ENCODE data around the gene KIAA0753. TPM values are rescaled to one million over a fixed set of nuclear protein-coding genes. Genes with fewer than 3 reads are reported as not detected.

The KIAA0753 gene
- total and polyA plus RNA-seq, 10 of the 15 experiments (the other 5 are each of a cell fraction or from before 2014, with no cell fraction given), result 2.2 to 15.2 (median 7.7) TPM

GRCh38 chr17:6681671-6682070 is 41.2 kb upstream of the KIAA0753 start:
- Histone ChIP-seq H3K4me2 (ENCODE audit: control insufficient read depth, insufficient read depth) (no peak overlapping the region), H3K27me3 (replicated peaks in 1 of 2; ENCODE audit: control insufficient read depth in 2 of 2, insufficient read depth in 2 of 2, low read length in 1 of 2) (peaks cover 0 to 2% of the 10 kb centered on the region in 2 experiments; a peak in 3 of 4 replicates), H3K36me3 (ENCODE audit: control insufficient read depth in 2 of 2, insufficient read depth in 2 of 2, low read length in 1 of 2) (no peaks in the 10 kb centered on the region), H3K4me1 (ENCODE audit: control insufficient read depth, insufficient read depth, low read length) (peaks cover 4% of the 10 kb centered on the region; the same call in 1 of the 2 replicates), H3K9me3 (replicated peaks; ENCODE audit: control insufficient read depth, insufficient read depth, low read length) (no peaks in the 10 kb centered on the region), H3K4me3 (no peak overlapping the region), H3K27ac (ENCODE audit: control insufficient read depth, insufficient read depth) (no peak overlapping the region), H3K9ac (ENCODE audit: control insufficient read depth, insufficient read depth, low read length) (no peak overlapping the region), H2AFZ (ENCODE audit: control insufficient read depth, low read depth, low read length) (no peak overlapping the region), H3K79me2 (ENCODE audit: control insufficient read depth, insufficient read depth, low read length) (no peaks in the 10 kb centered on the region), H4K20me1 (ENCODE audit: control insufficient read depth, insufficient read depth) (no peaks in the 10 kb centered on the region)
- FAIRE-seq (no peak), DNase-seq (ENCODE audit: low read depth, low spot score) (no peak), ATAC-seq (no peak)
- RAD21 ChIA-PET (ENCODE audit: unreplicated experiment), result no interaction called here
- POLR2A ChIA-PET, result no interaction called here
- SMC1A ChIA-PET (ENCODE audit: uncharacterized antibody, unreplicated experiment), result no interaction called here
- intact Hi-C loops (cut with micrococcal nuclease; ENCODE audit: unreplicated experiment), result no loop called here
- WGBS (ENCODE audit: insufficient coverage, insufficient replicate concordance, low lambda C conversion rate, missing lambda C conversion rate), result 5% methylated on average over 5 of the region's 5 CpGs
- in situ Hi-C loops (cut with MboI), result no loop called here
- TF ChIP-seq ZNF24 (IDR thresholded peaks at IDR 0.05) (no peak), HDAC6 (IDR thresholded peaks at IDR 0.05; ENCODE audit: unreplicated experiment) (no peak), ZNF274 (IDR thresholded peaks at IDR 0.05; ENCODE audit: insufficient read depth, insufficient read length) (no peak), BRCA1 (IDR thresholded peaks at IDR 0.05; ENCODE audit: low read depth, low read length) (no peak), NKRF (conservative IDR thresholded peaks at IDR 0.05) (no peak), CREM (IDR thresholded peaks at IDR 0.05; ENCODE audit: low read depth) (no peak), GABPA (IDR thresholded peaks at IDR 0.05; ENCODE audit: low read depth) (no peak), RELB (IDR thresholded peaks at IDR 0.05; ENCODE audit: low read depth) (no peak), E2F8 (IDR thresholded peaks at IDR 0.05; ENCODE audit: low read depth, partially characterized antibody) (no peak)
- BruUV-seq (replicated peaks), result no TSS peak
- CTCF ChIA-PET, result interaction anchor here (0.6 kb wide), 1 partner anchor 160 kb away, joined by 3 read pairs; no protein-coding TSS in a partner anchor
